Measurements from ENCODE around the gene SCRN2.

SCRN2 gene

GRCh38 chr17:47802341-47803022 lies 38.6 kb downstream of the SCRN2 start:
- peak; percentile 25 for DNase-seq

- no peak for DNase-seq
These were observed 39.2 kb downstream of the SCRN2 start for GRCh38 chr17:47801906-47802305.

GRCh38 chr17:47801176-47801765 lies 39.8 kb downstream of the SCRN2 start:
- no peak for DNase-seq

- no peak for DNase-seq
These were observed 40.4 kb downstream of the SCRN2 start for GRCh38 chr17:47800686-47801085.

GRCh38 chr17:47797797-47798196 lies 43.3 kb downstream of the SCRN2 start:
- no peak for DNase-seq

- DNase-seq = no peak
These were observed 48.1 kb downstream of the SCRN2 start for GRCh38 chr17:47792979-47793378.

- DNase-seq = no peak
These were observed 48.6 kb downstream of the SCRN2 start for GRCh38 chr17:47792457-47792856.

- no peak for DNase-seq
These were observed 50.0 kb downstream of the SCRN2 start for GRCh38 chr17:47791025-47791424.

GRCh38 chr17:47789611-47790561 lies 51.2 kb downstream of the SCRN2 start:
- DNase-seq = peak; percentile 39
